SK-N-SH (cell line): ENCODE results near the gene TLNRD1.

Source experiments
- CTCF ChIP-seq: fragments of 200-600 bp; sonication (generic); IDR thresholded peaks from 2 replicates; pipeline ENCODE4 v1.6.1; 2017; ENCODE audit warnings: antibody characterized with exemption, mild to moderate bottlenecking, moderate library complexity
- FOSL2 ChIP-seq: IDR thresholded peaks from 2 replicates; pipeline ENCODE4 v1.4.0; 2012; ENCODE audit warnings: low read depth, mild to moderate bottlenecking, moderate library complexity, borderline replicate concordance
- FOXJ3 ChIP-seq: sonication (generic); formaldehyde crosslinking; IDR thresholded peaks from 2 replicates; pipeline ENCODE4 v1.5.1; 2020; ENCODE audit warnings: mild to moderate bottlenecking, missing genetic modification reagents
- GABPA ChIP-seq: IDR thresholded peaks from 2 replicates; pipeline ENCODE4 v1.4.0; 2012; ENCODE audit warnings: low read depth, mild to moderate bottlenecking
- IRF3 ChIP-seq: fragments of 150-350 bp; IDR thresholded peaks from 2 replicates; pipeline ENCODE4 v1.6.1; 2016; ENCODE audit warnings: mild to moderate bottlenecking, low read depth, low read length
- MXI1 ChIP-seq: IDR thresholded peaks from 2 replicates; pipeline ENCODE4 v1.6.1; 2012; ENCODE audit warnings: mild to moderate bottlenecking, low read depth, low read length, improper control_type of control experiment
- POLR2AphosphoS5 ChIP-seq: IDR thresholded peaks from 2 replicates; pipeline ENCODE4 v1.6.1; 2012; ENCODE audit warnings: low read depth, low read length
- RCOR1 ChIP-seq: fragments of 150-350 bp; IDR thresholded peaks from 2 replicates; pipeline ENCODE4 v1.6.1; 2017; ENCODE audit warnings: antibody characterized with exemption, low read length
- REST ChIP-seq: IDR thresholded peaks from 2 replicates; pipeline ENCODE4 v1.6.1; 2012; ENCODE audit warnings: mild to moderate bottlenecking, low read depth, low read length, moderate library complexity
- TAF1 ChIP-seq: IDR thresholded peaks from 2 replicates; pipeline ENCODE4 v1.6.1; 2012; ENCODE audit warnings: low read depth, mild to moderate bottlenecking, low read length, moderate library complexity, borderline replicate concordance
- TCF12 ChIP-seq: IDR thresholded peaks from 2 replicates; pipeline ENCODE4 v1.4.0; 2012

GRCh38 chr15:81050259-81050658 lies 49.5 kb downstream of the TLNRD1 start:
- TF ChIP-seq CTCF (no peak), FOXJ3 (no peak), TCF12 (no peak), POLR2AphosphoS5 (no peak), REST (no peak), FOSL2 (no peak), MXI1 (no peak), RCOR1 (no peak), IRF3 (no peak), TAF1 (no peak), GABPA (no peak)
